HepG2 (cell line): Measurements from ENCODE around the gene CLIC6.

Experiments
- CTCF ChIP-seq: sonication (generic); formaldehyde crosslinking; IDR thresholded peaks from 2 replicates; pipeline ENCODE4 v1.5.0; 2020; ENCODE audit warnings: mild to moderate bottlenecking, missing genetic modification reagents, moderate library complexity
- MXD4 ChIP-seq: IDR thresholded peaks from 2 replicates; pipeline ENCODE4 v1.6.1; 2016; ENCODE audit warnings: mild to moderate bottlenecking, missing biosample characterization, missing genetic modification reagents
- MYC ChIP-seq: sonication (generic); formaldehyde crosslinking; IDR thresholded peaks from 2 replicates; pipeline ENCODE4 v1.9.0; 2021; ENCODE audit warnings: missing genetic modification reagents, borderline replicate concordance
- RELA ChIP-seq: sonication (generic); formaldehyde crosslinking; IDR thresholded peaks from 2 replicates; pipeline ENCODE4 v1.4.0; 2020; ENCODE audit warnings: missing genetic modification reagents
- RNF2 ChIP-seq: fragments of 450-650 bp; conservative IDR thresholded peaks from 2 replicates; pipeline ENCODE4 v1.6.1; 2016; ENCODE audit warnings: low read depth
- ZNF234 ChIP-seq: sonication (generic); formaldehyde crosslinking; conservative IDR thresholded peaks from 2 replicates; pipeline ENCODE4 v1.5.1; 2020; ENCODE audit warnings: mild to moderate bottlenecking, missing genetic modification reagents

GRCh38 chr21:34650861-34651431 lies 17.8 kb upstream of the CLIC6 start:
- TF ChIP-seq MXD4 (no peak), RNF2 (no peak), RELA (no peak), MYC (no peak), ZNF234 (CRISPR knock-in tag) (no peak), CTCF (no peak)
